HG03457 (cell line): Measurements from ENCODE around the gene RSPH6A.

ENCODE experiments used
- ATAC-seq: cut with Tn5 transposase; IDR thresholded peaks from one replicate; pipeline ENCODE4 v1.9.1; 2021; ENCODE audit warnings: moderate number of reproducible peaks; ENCODE audit not compliant: unreplicated experiment

The RSPH6A gene

DNA sequence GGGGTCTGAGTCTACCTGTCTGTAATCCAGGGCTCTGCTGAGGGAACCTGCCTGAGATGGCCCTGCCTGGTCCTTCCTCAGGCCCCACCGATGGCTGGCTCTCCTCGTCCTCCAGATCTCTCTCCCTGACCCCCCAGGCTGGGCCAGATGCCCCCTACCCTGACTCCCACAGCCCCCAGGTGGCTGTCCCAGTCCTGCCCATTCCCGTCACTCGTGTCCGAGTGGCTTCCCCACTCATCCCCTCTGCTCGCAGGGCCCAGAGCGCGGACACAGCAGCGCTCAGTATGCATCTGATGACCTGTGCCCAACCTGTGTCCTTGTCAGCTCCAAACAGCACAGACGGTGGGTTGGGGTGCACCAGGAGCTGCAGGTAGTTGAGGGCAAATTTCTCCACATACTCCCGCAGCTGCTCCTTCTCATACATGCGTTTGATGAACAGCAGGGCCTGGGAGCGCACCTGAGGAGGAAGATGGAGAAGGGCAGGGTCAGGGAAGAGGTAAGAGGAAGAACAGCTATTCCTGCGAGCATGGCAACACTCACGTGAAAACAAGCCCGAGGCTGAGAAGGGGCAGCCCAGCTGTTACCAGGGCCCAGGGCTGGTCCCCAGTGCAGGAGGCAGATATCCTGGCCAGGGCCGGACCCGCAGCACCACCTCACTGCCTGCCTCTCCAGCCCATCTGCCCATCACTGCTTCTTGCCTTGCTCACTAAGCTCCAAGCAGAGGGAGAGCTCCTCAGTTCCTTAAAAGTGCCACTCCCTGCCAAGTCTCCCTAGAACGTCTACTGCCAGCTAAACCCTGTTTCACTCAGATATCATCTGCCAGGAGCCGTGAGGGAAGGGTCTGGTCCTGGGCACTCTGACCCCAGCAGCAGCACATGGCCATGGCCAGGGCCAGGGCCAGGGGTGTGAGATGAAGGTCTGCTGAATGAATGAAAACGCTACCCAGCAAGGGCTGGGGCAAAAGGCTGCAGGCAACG is 11.1 kb upstream of the RSPH6A start:
- ATAC-seq: no peak

DNA sequence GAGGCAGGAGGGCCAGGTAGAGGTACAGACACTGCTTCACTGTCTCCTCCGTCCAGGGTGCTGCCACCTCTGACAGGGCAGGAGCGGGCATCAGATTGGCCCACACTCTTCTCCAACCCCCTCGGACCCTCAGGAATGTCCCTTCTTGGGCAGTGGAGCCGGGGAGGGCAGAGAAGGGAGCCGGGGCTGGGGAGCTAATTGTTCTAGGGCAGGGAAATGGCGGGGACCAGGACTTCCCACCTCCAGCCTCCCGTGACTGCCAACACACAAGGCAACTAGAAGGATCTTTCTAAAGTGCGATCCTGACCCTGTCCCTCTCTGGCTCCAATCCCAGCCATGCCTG is 10.1 kb upstream of the RSPH6A start:
- ATAC-seq: no peak

GRCh38 chr19:45824531-45825262 is 9.6 kb upstream of the RSPH6A start:
- no peak for ATAC-seq

GRCh38 chr19:45824041-45824471 is 8.9 kb upstream of the RSPH6A start:
- no peak for ATAC-seq

DNA sequence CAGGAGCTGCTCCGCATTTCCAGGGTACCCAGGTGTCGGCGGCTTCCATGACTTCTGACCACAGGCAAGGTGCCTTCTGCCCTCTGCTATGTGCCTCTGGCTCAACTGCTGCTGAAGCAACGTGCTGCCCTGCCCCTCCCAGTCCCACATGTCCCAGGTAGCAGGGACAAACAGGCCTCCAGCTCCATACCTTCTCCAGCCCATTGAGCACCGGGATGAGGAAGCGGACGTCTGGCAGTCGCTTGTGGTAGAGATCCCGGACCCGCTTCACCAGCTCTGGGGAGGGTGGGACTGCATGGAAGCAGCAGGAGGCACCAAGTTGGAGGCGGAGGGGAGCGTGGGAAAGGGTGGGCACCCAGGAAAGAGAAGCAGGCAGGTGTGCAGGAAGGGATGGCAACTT is 8.1 kb upstream of the RSPH6A start:
- no peak for ATAC-seq

- ATAC-seq: no peak
Measured at GRCh38 chr19:45822716-45823115, 7.6 kb upstream of the RSPH6A start.

DNA sequence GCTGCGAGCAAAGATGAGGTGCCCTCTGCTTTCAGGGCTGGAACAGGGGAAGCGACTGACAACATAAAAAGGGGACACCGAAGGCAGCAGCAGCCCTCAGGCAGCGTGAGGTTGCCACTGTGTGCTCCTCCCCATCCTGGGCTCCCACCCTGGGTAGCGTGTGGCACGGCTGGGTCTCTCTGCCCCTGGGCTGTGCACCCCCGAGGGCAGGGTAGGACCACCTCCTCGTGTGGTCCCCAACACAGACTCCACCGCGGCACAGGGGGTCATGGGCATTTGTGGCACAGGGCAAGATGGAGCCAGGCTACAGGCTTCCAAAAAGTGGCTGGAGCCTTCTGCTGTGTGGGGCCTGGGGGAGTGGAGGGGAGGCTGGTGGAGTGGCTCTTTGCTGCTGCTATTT is 6.5 kb upstream of the RSPH6A start:
- no peak for ATAC-seq

- no peak for ATAC-seq
Measured at GRCh38 chr19:45821103-45821521, 6.0 kb upstream of the RSPH6A start.

GRCh38 chr19:45820413-45821102 is 5.5 kb upstream of the RSPH6A start:
- ATAC-seq: no peak

- ATAC-seq: no peak
Measured at GRCh38 chr19:45819769-45820168, 4.7 kb upstream of the RSPH6A start.

DNA sequence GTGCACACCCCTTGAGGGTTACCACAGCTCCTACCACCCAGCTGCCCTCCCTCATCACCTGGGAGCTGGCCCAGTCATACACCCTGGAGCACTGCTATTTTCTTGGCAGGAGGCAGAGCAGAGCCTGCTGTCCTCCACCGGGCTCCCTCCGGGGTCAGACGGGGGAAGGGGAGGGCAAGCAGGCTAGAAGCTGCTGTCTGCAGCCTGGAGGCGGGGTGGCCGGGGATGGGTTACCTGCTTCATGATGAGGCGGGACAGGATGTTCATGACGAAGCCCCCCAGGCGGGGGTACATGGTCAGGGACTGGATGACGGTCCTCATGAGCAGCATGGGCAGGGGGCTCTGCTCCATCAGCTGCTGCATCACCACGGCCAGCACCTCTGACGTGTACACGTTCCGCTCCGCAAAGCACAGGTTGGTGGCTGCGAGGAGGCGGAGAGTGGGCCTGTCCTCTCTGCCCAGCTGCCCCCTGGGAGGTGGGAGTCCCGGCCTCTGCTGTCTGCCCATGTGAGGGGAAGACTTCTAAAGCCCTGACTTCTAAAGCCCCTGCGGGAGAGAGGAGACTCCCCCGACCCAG is 2.7 kb upstream of the RSPH6A start:
- no peak for ATAC-seq

- peak; percentile 58 for ATAC-seq
Measured at GRCh38 chr19:45817010-45817724, 2.1 kb upstream of the RSPH6A start.

DNA sequence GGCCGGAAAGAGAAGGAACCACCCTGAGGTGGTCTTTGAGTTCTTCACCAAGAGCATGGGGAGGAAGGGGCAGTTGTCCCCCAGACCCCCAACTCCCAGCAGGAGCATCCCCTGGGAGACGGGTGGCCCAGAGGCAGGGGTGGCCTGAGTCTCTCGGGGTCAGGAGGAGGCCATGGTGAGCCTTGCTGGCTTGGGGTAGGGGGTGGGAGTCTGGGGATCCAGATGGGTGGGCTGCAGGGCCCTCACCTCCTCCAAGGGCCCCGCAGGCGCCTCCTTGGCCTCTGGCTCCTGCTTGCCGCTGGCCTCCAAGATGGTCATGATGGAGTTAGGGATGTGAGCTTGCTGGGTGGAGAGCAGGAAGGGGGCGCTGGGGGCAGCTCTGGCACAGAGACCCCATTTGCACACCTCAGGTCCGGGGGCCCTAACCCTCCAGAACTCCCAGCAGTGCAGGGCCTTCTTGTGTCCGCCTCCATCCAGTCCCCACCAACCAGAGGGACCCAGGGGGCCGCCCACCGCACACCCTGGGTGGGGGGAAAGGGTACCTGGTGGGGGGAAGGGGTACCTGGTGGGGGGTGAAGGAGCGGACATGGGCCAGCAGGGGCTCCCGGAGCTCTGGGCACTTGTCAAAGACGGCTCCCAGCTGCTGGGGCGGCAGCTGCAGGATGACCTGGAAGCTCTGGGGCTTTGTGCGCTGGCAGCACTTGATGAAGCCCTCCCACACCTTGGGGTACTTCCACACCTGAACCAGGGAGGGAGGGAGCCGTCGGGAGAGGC is 1.3 kb upstream of the RSPH6A start:
- no peak for ATAC-seq

DNA sequence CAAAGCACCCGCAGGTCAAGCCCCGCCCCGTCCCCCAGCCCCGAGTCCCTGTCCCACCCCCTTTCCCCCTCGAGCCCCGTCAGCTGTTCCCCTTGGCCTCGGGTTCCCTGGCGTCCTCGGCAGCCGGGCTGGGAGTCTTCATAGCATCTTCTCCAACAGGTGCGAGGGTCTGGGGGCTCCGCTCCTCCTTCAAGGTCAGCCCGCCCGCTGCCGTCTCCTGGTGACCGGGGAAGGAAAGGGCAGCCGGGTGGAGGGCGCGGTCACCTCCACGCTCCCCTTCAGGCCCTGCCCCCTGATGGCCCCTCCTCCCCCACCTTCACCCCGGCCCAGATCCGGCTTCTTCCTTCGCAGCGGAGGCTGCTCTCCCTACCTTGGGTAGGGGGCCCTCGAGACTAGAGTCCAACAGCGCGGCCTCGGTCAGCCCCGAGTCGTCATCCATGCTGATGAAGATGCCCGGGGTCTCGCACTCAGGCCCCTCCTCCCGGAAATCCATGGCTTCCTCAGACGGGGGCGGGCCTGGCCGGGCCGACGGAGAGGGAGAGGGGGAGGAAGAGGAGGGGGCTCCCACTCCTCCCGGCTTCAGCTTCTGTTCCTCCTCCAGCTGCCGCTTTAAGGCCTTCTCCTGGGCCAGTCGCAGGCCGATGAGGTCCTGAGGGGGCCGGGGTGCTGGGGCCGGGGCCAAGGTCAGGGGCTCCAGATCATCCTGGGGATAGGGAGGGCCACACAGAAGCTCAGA is 541 bp upstream of the RSPH6A start:
- no peak for ATAC-seq

DNA sequence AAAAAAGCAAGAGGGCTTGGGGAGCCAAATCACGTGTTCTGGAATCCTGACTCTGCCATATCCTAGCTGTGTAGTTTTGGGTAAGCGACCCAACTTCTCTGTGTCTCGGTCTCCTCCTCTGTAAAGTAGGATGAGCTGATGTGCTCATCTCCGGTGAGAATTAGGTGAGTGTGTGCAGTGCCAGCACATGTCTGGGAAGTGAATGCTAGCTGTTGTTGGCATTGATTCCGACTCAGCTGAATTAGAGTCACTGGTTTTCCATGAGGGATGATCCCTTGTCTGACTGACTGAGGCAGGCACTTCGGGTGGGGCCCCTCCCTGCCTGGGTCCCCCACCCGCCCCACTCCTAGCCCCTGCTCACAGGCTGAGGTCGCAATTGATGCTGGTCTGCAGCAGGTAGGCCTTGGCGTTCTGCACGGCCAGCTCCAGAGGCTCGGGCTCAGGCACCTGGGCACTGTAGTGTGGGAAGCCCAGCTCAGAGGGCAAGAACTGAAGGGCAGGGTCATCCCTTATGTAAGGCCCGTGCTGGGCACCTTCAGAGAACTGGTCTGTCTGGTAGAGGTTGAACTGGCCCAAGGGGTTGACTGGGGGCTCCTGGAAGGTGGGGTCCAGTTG is 835 bp downstream of the RSPH6A start:
- ATAC-seq: no peak

- no peak for ATAC-seq
Measured at GRCh38 chr19:45812297-45812696, 2.8 kb downstream of the RSPH6A start.

DNA sequence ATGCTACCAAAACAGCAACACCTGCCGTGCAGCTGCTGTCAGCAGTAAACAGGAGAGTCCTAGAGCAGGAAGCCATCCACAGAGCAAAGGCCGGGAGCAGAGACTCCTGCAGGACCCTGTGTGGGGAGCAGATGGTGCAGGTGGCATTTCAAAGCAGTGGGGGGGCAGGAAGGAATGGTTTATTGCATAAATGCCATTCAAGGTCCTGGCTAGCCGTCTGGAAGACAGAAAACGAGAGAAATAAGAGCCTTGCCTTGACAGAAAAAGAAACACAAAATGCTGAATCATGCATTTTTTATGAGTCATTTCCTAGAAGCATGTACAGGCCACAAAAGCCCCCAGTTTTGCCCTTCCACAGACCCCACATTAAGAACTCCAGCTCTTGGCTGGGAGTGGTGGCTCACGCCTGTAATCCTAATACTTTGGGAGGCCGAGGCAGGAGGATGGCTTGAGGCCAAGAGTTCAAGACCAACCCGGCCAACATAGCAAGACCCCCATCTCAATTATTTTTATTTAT is 5.4 kb downstream of the RSPH6A start:
- ATAC-seq: no peak

- no peak for ATAC-seq
Measured at GRCh38 chr19:45805719-45806118, 9.4 kb downstream of the RSPH6A start.

GRCh38 chr19:45804959-45805230 is 10.2 kb downstream of the RSPH6A start:
- no peak for ATAC-seq
